IMR-90 (cell line): ENCODE data around the gene XRCC5. TPM values are rescaled to one million over a fixed set of nuclear protein-coding genes. Genes with fewer than 3 reads are reported as not detected.

Experiments
- ATAC-seq: fragments of 200-7000 bp; cut with Tn5 transposase; 2 replicates; pipeline ENCODE4 v1.9.1; 2020; ENCODE audit warnings: low read depth, mild to moderate bottlenecking, moderate library complexity
- BruUV-seq: library from RNA; stranded (reverse); fragments of 400-500 nt; replicated peaks from 2 replicates; lab custom pipeline; 2021; lab: Mats Ljungman, UMichigan
- CTCF ChIA-PET: fragments of 300-600 bp; formaldehyde crosslinking; extraction: SDS; loops from one replicate; lab custom pipeline; 2021; ENCODE audit warnings: antibody characterized with exemption; lab: Yijun Ruan, JAX
- POLR2A ChIA-PET: fragments of 300-600 bp; sonication (Branson Sonifier 250); formaldehyde crosslinking; loops from one replicate; lab custom pipeline; 2022; ENCODE audit warnings: antibody characterized with exemption; ENCODE audit not compliant: unreplicated experiment; lab: Charles Lee
- DNase-seq: peaks from one replicate; pipeline ENCODE4 v3.0.0; 2013
- H2AFZ ChIP-seq: replicated peaks from 2 replicates; pipeline ENCODE3; 2013; ENCODE audit warnings: low read length, mild to moderate bottlenecking; ENCODE audit not compliant: poor library complexity
- H2AK5ac ChIP-seq: 2 replicates; pipeline ENCODE4 v1.6.1; 2013; ENCODE audit warnings: low read depth, low read length, inconsistent platforms
- H2AK9ac ChIP-seq: replicated peaks from 2 replicates; pipeline ENCODE3; 2013; ENCODE audit warnings: mild to moderate bottlenecking, low read depth, low read length, moderate library complexity; ENCODE audit not compliant: poor library complexity
- H2BK120ac ChIP-seq: 2 replicates; pipeline ENCODE4 v1.6.1; 2013; ENCODE audit warnings: low read depth, low read length, inconsistent platforms
- H2BK15ac ChIP-seq: 3 replicates; pipeline ENCODE4 v1.6.1; 2013; ENCODE audit warnings: low read depth, low read length, inconsistent platforms
- H2BK20ac ChIP-seq: 2 replicates; pipeline ENCODE4 v1.6.1; 2013; ENCODE audit warnings: low read depth, mild to moderate bottlenecking, inconsistent platforms, low read length, moderate library complexity
- H2BK5ac ChIP-seq: 2 replicates; pipeline ENCODE4 v1.6.1; 2013; ENCODE audit warnings: mild to moderate bottlenecking, low read depth, low read length, inconsistent platforms; ENCODE audit not compliant: poor library complexity, severe bottlenecking
- H3K14ac ChIP-seq: replicated peaks from 2 replicates; pipeline ENCODE4 v1.6.1; 2013; ENCODE audit warnings: low read depth, low read length, inconsistent platforms
- H3K18ac ChIP-seq: 2 replicates; pipeline ENCODE4 v1.6.1; 2013; ENCODE audit warnings: low read depth, low read length, control low read depth
- H3K23ac ChIP-seq: 2 replicates; pipeline ENCODE4 v1.6.1; 2013; ENCODE audit warnings: low read depth, low read length, inconsistent platforms
- H3K27ac ChIP-seq: 2 replicates; pipeline ENCODE4 v1.5.1; 2013; ENCODE audit warnings: mild to moderate bottlenecking, control low read depth, low read length; ENCODE audit not compliant: insufficient read depth
- H3K27me3 ChIP-seq: 2 replicates; pipeline ENCODE4 v1.6.1; 2013; ENCODE audit warnings: low read length; ENCODE audit not compliant: control insufficient read depth, insufficient read depth
- H3K36me3 ChIP-seq: 2 replicates; pipeline ENCODE4 v1.6.1; 2013; ENCODE audit warnings: low read length, mixed read lengths; ENCODE audit not compliant: control insufficient read depth, insufficient read depth
- H3K4ac ChIP-seq: 2 replicates; pipeline ENCODE4 v1.6.1; 2013; ENCODE audit warnings: low read depth, low read length, inconsistent platforms
- H3K4me1 ChIP-seq: 2 replicates; pipeline ENCODE4 v1.6.1; 2013; ENCODE audit warnings: low read length, mixed read lengths; ENCODE audit not compliant: control insufficient read depth, insufficient read depth
- H3K4me2 ChIP-seq: 2 replicates; pipeline ENCODE4 v1.6.1; 2013; ENCODE audit warnings: low read depth, mild to moderate bottlenecking, control low read depth, low read length, moderate library complexity
- H3K4me3 ChIP-seq: 2 replicates; pipeline ENCODE4 v1.5.1; 2013; ENCODE audit warnings: low read depth, mild to moderate bottlenecking, control low read depth, low read length, moderate library complexity; ENCODE audit not compliant: insufficient read depth
- H3K56ac ChIP-seq: 2 replicates; pipeline ENCODE4 v1.6.1; 2013; ENCODE audit warnings: low read length, inconsistent platforms; ENCODE audit not compliant: insufficient read depth; ENCODE audit errors: extremely low read depth
- H3K79me1 ChIP-seq, 2 experiments: 2 replicates each; pipeline ENCODE4 v1.6.1; 2013; ENCODE audit warnings: low read length in 2 of 2, inconsistent platforms in 1 of 2, low read depth in 1 of 2
- H3K9ac ChIP-seq: 2 replicates; pipeline ENCODE4 v1.6.1; 2013; ENCODE audit warnings: low read depth, low read length, control low read depth
- H3K9me1 ChIP-seq: 2 replicates; pipeline ENCODE4 v1.6.1; 2013; ENCODE audit warnings: low read length, inconsistent platforms; ENCODE audit not compliant: insufficient read depth
- H3K9me3 ChIP-seq: 2 replicates; pipeline ENCODE4 v1.6.1; 2013; ENCODE audit warnings: low read length; ENCODE audit not compliant: control insufficient read depth, insufficient read depth
- H4K20me1 ChIP-seq: 2 replicates; pipeline ENCODE4 v1.6.1; 2013; ENCODE audit warnings: low read length, inconsistent platforms; ENCODE audit not compliant: insufficient read depth
- H4K5ac ChIP-seq: 2 replicates; pipeline ENCODE4 v1.6.1; 2013; ENCODE audit warnings: mild to moderate bottlenecking, low read depth, low read length, control low read depth
- H4K8ac ChIP-seq, 2 experiments: 2 replicates each; pipeline ENCODE4 v1.6.1; 2013; ENCODE audit warnings: low read depth in 2 of 2, low read length in 2 of 2, control low read depth in 1 of 2, inconsistent platforms in 1 of 2
- H4K91ac ChIP-seq: 2 replicates; pipeline ENCODE4 v1.6.1; 2013; ENCODE audit warnings: low read depth, low read length, inconsistent platforms; ENCODE audit not compliant: insufficient read depth
- BHLHE40 ChIP-seq: fragments of 150-350 bp; IDR thresholded peaks from 2 replicates; pipeline ENCODE4 v1.6.1; 2016; ENCODE audit warnings: mild to moderate bottlenecking, low read depth, low read length
- CEBPB ChIP-seq: IDR thresholded peaks from 2 replicates; pipeline ENCODE4 v1.6.1; 2012; ENCODE audit warnings: low read depth, low read length, improper control_type of control experiment
- CHD1 ChIP-seq: IDR thresholded peaks from 2 replicates; pipeline ENCODE4 v1.6.1; 2012; ENCODE audit warnings: low read depth, low read length, improper control_type of control experiment
- FOS ChIP-seq: fragments of 150-350 bp; IDR thresholded peaks from 2 replicates; pipeline ENCODE4 v1.6.1; 2016; ENCODE audit warnings: low read depth, low read length
- MXI1 ChIP-seq: IDR thresholded peaks from 2 replicates; pipeline ENCODE4 v1.6.1; 2012; ENCODE audit warnings: low read depth, mild to moderate bottlenecking, low read length, moderate library complexity, borderline replicate concordance
- POLR2A ChIP-seq: IDR thresholded peaks from 2 replicates; pipeline ENCODE4 v1.6.1; 2012; ENCODE audit warnings: mild to moderate bottlenecking, low read depth, low read length
- RAD21 ChIP-seq: IDR thresholded peaks from 2 replicates; pipeline ENCODE4 v1.6.1; 2012; ENCODE audit warnings: low read length, improper control_type of control experiment
- RCOR1 ChIP-seq: IDR thresholded peaks from 2 replicates; pipeline ENCODE4 v1.6.1; 2012; ENCODE audit warnings: mild to moderate bottlenecking, low read length, improper control_type of control experiment; ENCODE audit not compliant: insufficient replicate concordance
- USF2 ChIP-seq: fragments of 150-350 bp; IDR thresholded peaks from 2 replicates; pipeline ENCODE4 v1.6.1; 2017; ENCODE audit warnings: mild to moderate bottlenecking, antibody characterized with exemption, low read length, low read depth
- WGBS, 2 experiments: methylation state at CpG; one replicate each; pipeline versions ENCODE4 v1.1.5 to v1.1.7; 2013; ENCODE audit warnings: missing lambda C conversion rate in 2 of 2; ENCODE audit not compliant: insufficient read length in 1 of 2; ENCODE audit errors: extremely low coverage in 2 of 2; 5-methylcytosine and 5-hydroxymethylcytosine counted together
- dilution Hi-C: fragments of 300-500 bp; cut with HindIII; formaldehyde crosslinking; loops from one replicate; pipeline ENCODE4 v1.14.3; 2018; ENCODE audit warnings: low sequenced_read_pairs; ENCODE audit not compliant: unreplicated experiment
- in situ Hi-C: fragments of 300-500 bp; cut with MboI; formaldehyde crosslinking; loops from 3 replicates; pipeline ENCODE4 v1.14.3; 2019; ENCODE audit warnings: low sequenced_read_pairs, inconsistent platforms, mixed read lengths
- intact Hi-C: fragments of 100-400 bp; cut with micrococcal nuclease; formaldehyde crosslinking; loops from 2 replicates; pipeline ENCODE4 v1.10.0; 2022
- polyA plus RNA-seq, 3 experiments: library from polyadenylated mRNA; depleted of rRNA; stranded (reverse); fragments of >200 nt; gene quantifications; 2 replicates each; pipeline ENCODE4 v1.2.3, GENCODE V29; 2012; ENCODE audit warnings: low replicate concordance in 1 of 3
- total RNA-seq: library from RNA; depleted of rRNA; stranded (reverse); fragments of >200 nt; gene quantifications from 2 replicates; pipeline ENCODE4 v1.2.3, GENCODE V29; 2012
- TF ChIP-seq, protein P1 (sequence below): conservative IDR thresholded peaks from 2 replicates; pipeline ENCODE4 v1.5.1; 2012; ENCODE audit warnings: mild to moderate bottlenecking, low read depth, low read length, improper control_type of control experiment

The XRCC5 gene
- total and polyA plus RNA-seq, 2 of the 4 experiments (the other 2 are of a cell fraction), result 144 to 509 TPM

DNA sequence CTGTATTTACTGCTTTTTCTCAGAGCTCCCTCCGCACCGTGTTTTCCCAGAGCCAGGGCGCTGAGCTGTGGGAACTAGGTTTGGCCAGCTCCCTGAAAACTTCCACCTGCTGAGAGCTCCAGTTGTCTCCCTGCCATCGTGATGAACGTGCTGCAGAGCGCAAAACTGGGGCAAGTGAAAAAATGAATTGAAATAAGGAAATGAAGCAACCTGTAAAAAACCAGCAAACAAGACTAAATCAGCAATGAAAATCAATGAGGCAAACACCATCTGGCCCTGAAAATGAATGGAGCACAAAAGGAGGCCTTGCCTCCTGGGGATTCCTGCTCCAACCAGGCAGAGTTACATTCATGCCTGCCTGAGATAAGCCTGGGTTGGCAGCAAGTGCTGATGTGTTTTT lies 133.2 kb downstream of the XRCC5 start:
- Histone ChIP-seq H3K4me2 (no peak overlapping the region), H3K4ac (no peak overlapping the region), H2BK5ac (no peak overlapping the region), H2BK20ac (no peak overlapping the region), H3K18ac (no peak overlapping the region), H3K4me3 (no peak overlapping the region), H4K5ac (no peak overlapping the region), H2BK15ac (no peak overlapping the region), H2AK5ac (no peak overlapping the region), H3K23ac (no peak overlapping the region), H2AK9ac (no peak overlapping the region), H4K20me1 (no peaks in the 10 kb centered on the region), H3K56ac (no peak overlapping the region), H3K4me1 (no peaks in the 10 kb centered on the region), H2AFZ (no peak overlapping the region), H4K8ac (no peak overlapping the region), H3K9ac (no peak overlapping the region), H3K27ac (no peak overlapping the region), H3K27me3 (no peaks in the 10 kb centered on the region), H3K9me3 (no peaks in the 10 kb centered on the region), H3K9me1 (no peaks in the 10 kb centered on the region), H3K79me1 (no peaks in the 10 kb centered on the region), H4K91ac (no peak overlapping the region), H2BK120ac (no peak overlapping the region), H3K14ac (no peak overlapping the region), H3K36me3 (no peaks in the 10 kb centered on the region)
- dilution Hi-C loops, result no loop called here
- 30% methylated on average over 2 of the region's 6 CpGs; no CpG with 5 or more reads in 1 of the 2 experiments for WGBS, 2 experiments
- intact Hi-C loops, result no loop called here
- TF ChIP-seq RAD21, result no peak
- TF ChIP-seq FOS, result no peak
- TF ChIP-seq, protein P1, sequence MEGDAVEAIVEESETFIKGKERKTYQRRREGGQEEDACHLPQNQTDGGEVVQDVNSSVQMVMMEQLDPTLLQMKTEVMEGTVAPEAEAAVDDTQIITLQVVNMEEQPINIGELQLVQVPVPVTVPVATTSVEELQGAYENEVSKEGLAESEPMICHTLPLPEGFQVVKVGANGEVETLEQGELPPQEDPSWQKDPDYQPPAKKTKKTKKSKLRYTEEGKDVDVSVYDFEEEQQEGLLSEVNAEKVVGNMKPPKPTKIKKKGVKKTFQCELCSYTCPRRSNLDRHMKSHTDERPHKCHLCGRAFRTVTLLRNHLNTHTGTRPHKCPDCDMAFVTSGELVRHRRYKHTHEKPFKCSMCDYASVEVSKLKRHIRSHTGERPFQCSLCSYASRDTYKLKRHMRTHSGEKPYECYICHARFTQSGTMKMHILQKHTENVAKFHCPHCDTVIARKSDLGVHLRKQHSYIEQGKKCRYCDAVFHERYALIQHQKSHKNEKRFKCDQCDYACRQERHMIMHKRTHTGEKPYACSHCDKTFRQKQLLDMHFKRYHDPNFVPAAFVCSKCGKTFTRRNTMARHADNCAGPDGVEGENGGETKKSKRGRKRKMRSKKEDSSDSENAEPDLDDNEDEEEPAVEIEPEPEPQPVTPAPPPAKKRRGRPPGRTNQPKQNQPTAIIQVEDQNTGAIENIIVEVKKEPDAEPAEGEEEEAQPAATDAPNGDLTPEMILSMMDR, result no peak
- no peak for TF ChIP-seq CEBPB
- TF ChIP-seq RCOR1, result no peak
- TF ChIP-seq POLR2A, result no peak
- no peak for TF ChIP-seq CHD1
- TF ChIP-seq MXI1, result no peak
- no peak for TF ChIP-seq USF2
- no peak for TF ChIP-seq BHLHE40
- in situ Hi-C loops, result no loop called here
- CTCF ChIA-PET, result no interaction called here
- DNase-seq, result no peak
- ATAC-seq, result no peak
- BruUV-seq, result no TSS peak
- POLR2A ChIA-PET, result no interaction called here
